WTC11 (cell line): ENCODE data around the gene RRBP1.

Experiments used
- EMX1 ChIP-seq: fragments of 250-450 bp; sonication (Bioruptor Pico); IDR thresholded peaks from 2 replicates; pipeline ENCODE4 v1.8.0; 2021; ENCODE audit warnings: mild to moderate bottlenecking
- ETV6 ChIP-seq: sonication (generic); formaldehyde crosslinking; IDR thresholded peaks from 2 replicates; pipeline ENCODE4 v1.8.1; 2022; ENCODE audit warnings: mild to moderate bottlenecking, missing genetic modification reagents
- NFE2L1 ChIP-seq: sonication (generic); formaldehyde crosslinking; IDR thresholded peaks from 2 replicates; pipeline ENCODE4 v1.8.1; 2023; ENCODE audit warnings: missing genetic modification reagents
- SP1 ChIP-seq: sonication (generic); formaldehyde crosslinking; conservative IDR thresholded peaks from 2 replicates; pipeline ENCODE4 v1.8.1; 2022; ENCODE audit warnings: missing genetic modification reagents
- TEAD4 ChIP-seq: sonication (generic); formaldehyde crosslinking; IDR thresholded peaks from 2 replicates; pipeline ENCODE4 v1.8.0; 2022; ENCODE audit warnings: mild to moderate bottlenecking, missing genetic modification reagents
- ZNF317 ChIP-seq: sonication (generic); formaldehyde crosslinking; IDR thresholded peaks from 2 replicates; pipeline ENCODE4 v1.8.1; 2023; ENCODE audit warnings: low read depth, mild to moderate bottlenecking, moderate library complexity, missing genetic modification reagents, borderline replicate concordance
- TF ChIP-seq, protein P1 (sequence below): fragments of 200-600 bp; IDR thresholded peaks from 2 replicates; pipeline ENCODE4 v1.8.0; 2022; ENCODE audit warnings: antibody characterized with exemption
- TF ChIP-seq, protein P2 (sequence below): sonication (generic); formaldehyde crosslinking; IDR thresholded peaks from 2 replicates; pipeline ENCODE4 v1.8.1; 2023; ENCODE audit warnings: mild to moderate bottlenecking, missing genetic modification reagents, moderate library complexity
- TF ChIP-seq, protein P3 (sequence below): sonication (generic); formaldehyde crosslinking; IDR thresholded peaks from 2 replicates; pipeline ENCODE4 v1.8.1; 2023; ENCODE audit warnings: mild to moderate bottlenecking, moderate library complexity, missing genetic modification reagents
- TF ChIP-seq, protein P4 (sequence below): sonication (generic); formaldehyde crosslinking; IDR thresholded peaks from 2 replicates; pipeline ENCODE4 v1.8.1; 2022; ENCODE audit warnings: low read depth, missing genetic modification reagents, borderline replicate concordance
- TF ChIP-seq, protein P5 (sequence below): sonication (generic); formaldehyde crosslinking; IDR thresholded peaks from 2 replicates; pipeline ENCODE4 v1.8.1; 2022; ENCODE audit warnings: mild to moderate bottlenecking, moderate library complexity, missing genetic modification reagents

DNA sequence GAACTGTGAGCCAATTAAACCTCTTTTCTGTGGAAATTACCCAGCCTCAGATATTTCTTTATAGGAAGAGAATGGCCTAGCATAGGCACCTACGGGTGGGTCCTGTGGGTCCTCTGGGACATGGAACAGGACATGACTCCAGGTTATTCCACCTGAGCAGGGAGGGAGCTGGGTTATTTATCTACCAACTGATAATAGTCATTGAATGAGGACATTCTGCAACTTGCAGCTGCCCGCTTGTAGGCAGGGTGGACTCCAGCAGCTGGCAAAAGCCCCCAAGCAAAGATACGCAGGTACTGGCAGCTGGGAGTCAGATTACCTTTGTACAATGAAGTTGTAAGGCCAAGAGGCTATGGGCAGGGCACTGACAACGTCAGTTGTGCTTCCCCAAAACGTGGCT is 16.3 kb upstream of the RRBP1 start:
- TF ChIP-seq, protein P1, sequence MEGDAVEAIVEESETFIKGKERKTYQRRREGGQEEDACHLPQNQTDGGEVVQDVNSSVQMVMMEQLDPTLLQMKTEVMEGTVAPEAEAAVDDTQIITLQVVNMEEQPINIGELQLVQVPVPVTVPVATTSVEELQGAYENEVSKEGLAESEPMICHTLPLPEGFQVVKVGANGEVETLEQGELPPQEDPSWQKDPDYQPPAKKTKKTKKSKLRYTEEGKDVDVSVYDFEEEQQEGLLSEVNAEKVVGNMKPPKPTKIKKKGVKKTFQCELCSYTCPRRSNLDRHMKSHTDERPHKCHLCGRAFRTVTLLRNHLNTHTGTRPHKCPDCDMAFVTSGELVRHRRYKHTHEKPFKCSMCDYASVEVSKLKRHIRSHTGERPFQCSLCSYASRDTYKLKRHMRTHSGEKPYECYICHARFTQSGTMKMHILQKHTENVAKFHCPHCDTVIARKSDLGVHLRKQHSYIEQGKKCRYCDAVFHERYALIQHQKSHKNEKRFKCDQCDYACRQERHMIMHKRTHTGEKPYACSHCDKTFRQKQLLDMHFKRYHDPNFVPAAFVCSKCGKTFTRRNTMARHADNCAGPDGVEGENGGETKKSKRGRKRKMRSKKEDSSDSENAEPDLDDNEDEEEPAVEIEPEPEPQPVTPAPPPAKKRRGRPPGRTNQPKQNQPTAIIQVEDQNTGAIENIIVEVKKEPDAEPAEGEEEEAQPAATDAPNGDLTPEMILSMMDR: no peak
- TF ChIP-seq, protein P2, sequence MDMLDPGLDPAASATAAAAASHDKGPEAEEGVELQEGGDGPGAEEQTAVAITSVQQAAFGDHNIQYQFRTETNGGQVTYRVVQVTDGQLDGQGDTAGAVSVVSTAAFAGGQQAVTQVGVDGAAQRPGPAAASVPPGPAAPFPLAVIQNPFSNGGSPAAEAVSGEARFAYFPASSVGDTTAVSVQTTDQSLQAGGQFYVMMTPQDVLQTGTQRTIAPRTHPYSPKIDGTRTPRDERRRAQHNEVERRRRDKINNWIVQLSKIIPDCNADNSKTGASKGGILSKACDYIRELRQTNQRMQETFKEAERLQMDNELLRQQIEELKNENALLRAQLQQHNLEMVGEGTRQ (CRISPR knock-in tag): no peak
- TF ChIP-seq NFE2L1: no peak
- no peak for TF ChIP-seq EMX1 (CRISPR knock-in tag)
- TF ChIP-seq, protein P3, sequence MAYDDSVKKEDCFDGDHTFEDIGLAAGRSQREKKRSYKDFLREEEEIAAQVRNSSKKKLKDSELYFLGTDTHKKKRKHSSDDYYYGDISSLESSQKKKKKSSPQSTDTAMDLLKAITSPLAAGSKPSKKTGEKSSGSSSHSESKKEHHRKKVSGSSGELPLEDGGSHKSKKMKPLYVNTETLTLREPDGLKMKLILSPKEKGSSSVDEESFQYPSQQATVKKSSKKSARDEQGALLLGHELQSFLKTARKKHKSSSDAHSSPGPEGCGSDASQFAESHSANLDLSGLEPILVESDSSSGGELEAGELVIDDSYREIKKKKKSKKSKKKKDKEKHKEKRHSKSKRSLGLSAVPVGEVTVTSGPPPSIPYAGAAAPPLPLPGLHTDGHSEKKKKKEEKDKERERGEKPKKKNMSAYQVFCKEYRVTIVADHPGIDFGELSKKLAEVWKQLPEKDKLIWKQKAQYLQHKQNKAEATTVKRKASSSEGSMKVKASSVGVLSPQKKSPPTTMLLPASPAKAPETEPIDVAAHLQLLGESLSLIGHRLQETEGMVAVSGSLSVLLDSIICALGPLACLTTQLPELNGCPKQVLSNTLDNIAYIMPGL: no peak
- no peak for TF ChIP-seq ZNF317 (CRISPR knock-in tag)
- TF ChIP-seq, protein P4, sequence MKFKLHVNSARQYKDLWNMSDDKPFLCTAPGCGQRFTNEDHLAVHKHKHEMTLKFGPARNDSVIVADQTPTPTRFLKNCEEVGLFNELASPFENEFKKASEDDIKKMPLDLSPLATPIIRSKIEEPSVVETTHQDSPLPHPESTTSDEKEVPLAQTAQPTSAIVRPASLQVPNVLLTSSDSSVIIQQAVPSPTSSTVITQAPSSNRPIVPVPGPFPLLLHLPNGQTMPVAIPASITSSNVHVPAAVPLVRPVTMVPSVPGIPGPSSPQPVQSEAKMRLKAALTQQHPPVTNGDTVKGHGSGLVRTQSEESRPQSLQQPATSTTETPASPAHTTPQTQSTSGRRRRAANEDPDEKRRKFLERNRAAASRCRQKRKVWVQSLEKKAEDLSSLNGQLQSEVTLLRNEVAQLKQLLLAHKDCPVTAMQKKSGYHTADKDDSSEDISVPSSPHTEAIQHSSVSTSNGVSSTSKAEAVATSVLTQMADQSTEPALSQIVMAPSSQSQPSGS (CRISPR knock-in tag): no peak
- TF ChIP-seq ETV6 (CRISPR knock-in tag): no peak
- no peak for TF ChIP-seq TEAD4 (CRISPR knock-in tag)
- TF ChIP-seq, protein P5, sequence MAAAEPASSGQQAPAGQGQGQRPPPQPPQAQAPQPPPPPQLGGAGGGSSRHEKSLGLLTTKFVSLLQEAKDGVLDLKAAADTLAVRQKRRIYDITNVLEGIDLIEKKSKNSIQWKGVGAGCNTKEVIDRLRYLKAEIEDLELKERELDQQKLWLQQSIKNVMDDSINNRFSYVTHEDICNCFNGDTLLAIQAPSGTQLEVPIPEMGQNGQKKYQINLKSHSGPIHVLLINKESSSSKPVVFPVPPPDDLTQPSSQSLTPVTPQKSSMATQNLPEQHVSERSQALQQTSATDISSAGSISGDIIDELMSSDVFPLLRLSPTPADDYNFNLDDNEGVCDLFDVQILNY: no peak
- no peak for TF ChIP-seq SP1 (CRISPR knock-in tag)
